CD4-positive, alpha-beta memory T cell (primary cell): ENCODE measurements around the gene RBBP4. TPM values are rescaled to one million over a fixed set of nuclear protein-coding genes. Genes with fewer than 3 reads are reported as not detected.

Experiments
- CTCF ChIA-PET: fragments of 350-600 bp; sonication (Branson Sonifier 250); formaldehyde crosslinking; loops from one replicate; lab custom pipeline; 2021; ENCODE audit warnings: inconsistent platforms; ENCODE audit not compliant: partially characterized antibody; lab: Charles Lee
- POLR2A ChIA-PET: fragments of 350-600 bp; sonication (Branson Sonifier 250); formaldehyde crosslinking; loops from one replicate; lab custom pipeline; 2021; ENCODE audit not compliant: partially characterized antibody; lab: Charles Lee
- DNase-seq, 5 donors: peaks; one replicate each; pipeline versions ENCODE4 v3.0.0 to v3.0.0-alpha.2; 2020 to 2022; ENCODE audit warnings: mixed read lengths in 1 of 5
- H3K27ac ChIP-seq: one replicate; pipeline ENCODE4 v1.7.0; 2013; ENCODE audit warnings: low read depth, low read length
- H3K27me3 ChIP-seq: 2 replicates; pipeline ENCODE4 v1.7.0; 2013; ENCODE audit warnings: mild to moderate bottlenecking, low read length, moderate library complexity; ENCODE audit not compliant: insufficient read depth
- H3K36me3 ChIP-seq: 2 replicates; pipeline ENCODE4 v1.7.0; 2013; ENCODE audit warnings: mild to moderate bottlenecking, low read length, moderate library complexity; ENCODE audit not compliant: insufficient read depth
- H3K4me1 ChIP-seq: 2 replicates; pipeline ENCODE4 v1.7.0; 2013; ENCODE audit warnings: mild to moderate bottlenecking, low read length, moderate library complexity; ENCODE audit not compliant: insufficient read depth
- H3K4me3 ChIP-seq, 2 donors: one replicate each; pipeline ENCODE4 v1.7.0; 2013; ENCODE audit warnings: low read length in 2 of 2, mild to moderate bottlenecking in 1 of 2
- H3K9me3 ChIP-seq, 2 donors: one replicate each; pipeline ENCODE4 v1.7.0; 2013; ENCODE audit warnings: low read length in 2 of 2, control low read depth in 1 of 2; ENCODE audit not compliant: control insufficient read depth in 1 of 2
- H3K27ac Mint-ChIP-seq, 7 donors: one replicate each; pipeline ENCODE4 v1.8.0; 2020 to 2021; ENCODE audit warnings: mixed read lengths in 7 of 7, mild to moderate bottlenecking in 6 of 7, inconsistent platforms in 3 of 7, moderate library complexity in 3 of 7
- H3K27me3 Mint-ChIP-seq, 2 donors: one replicate each; pipeline ENCODE4 v1.8.0; 2020 to 2021; ENCODE audit warnings: mixed read lengths in 2 of 2
- H3K36me3 Mint-ChIP-seq, 2 donors: one replicate each; pipeline ENCODE4 v1.8.0; 2020 to 2021; ENCODE audit warnings: mixed read lengths in 2 of 2, inconsistent platforms in 1 of 2, mild to moderate bottlenecking in 1 of 2
- H3K4me1 Mint-ChIP-seq, 4 donors: one replicate each; pipeline ENCODE4 v1.8.0; 2020 to 2021; ENCODE audit warnings: mixed read lengths in 4 of 4, mild to moderate bottlenecking in 1 of 4
- H3K4me3 Mint-ChIP-seq, 8 donors: one replicate each; pipeline ENCODE4 v1.8.0; 2020 to 2021; ENCODE audit warnings: mixed read lengths in 8 of 8, mild to moderate bottlenecking in 7 of 8, moderate library complexity in 6 of 8, inconsistent platforms in 3 of 8
- H3K9me3 Mint-ChIP-seq, 8 donors: one replicate each; pipeline ENCODE4 v1.8.0; 2020 to 2021; ENCODE audit warnings: mixed read lengths in 8 of 8, mild to moderate bottlenecking in 5 of 8, inconsistent platforms in 3 of 8, moderate library complexity in 1 of 8
- intact Hi-C: fragments of 100-400 bp; cut with micrococcal nuclease; formaldehyde crosslinking; loops from one replicate; pipeline ENCODE4 v1.15.1; 2023
- polyA plus RNA-seq, 2 donors: library from polyadenylated mRNA; unstranded; fragments of 300-500 nt; fragmentation: Illumina TruSeq; gene quantifications; one replicate each; pipeline ENCODE4 v1.2.3, GENCODE V29; 2021
- total RNA-seq, 2 experiments: library from RNA; stranded (reverse); gene quantifications; one replicate each; pipeline ENCODE4 v1.2.3, GENCODE V29; 2021

RBBP4 gene
- total and polyA plus RNA-seq, 4 experiments from 2014 or later, result 185 to 374 (median 216) TPM

DNA sequence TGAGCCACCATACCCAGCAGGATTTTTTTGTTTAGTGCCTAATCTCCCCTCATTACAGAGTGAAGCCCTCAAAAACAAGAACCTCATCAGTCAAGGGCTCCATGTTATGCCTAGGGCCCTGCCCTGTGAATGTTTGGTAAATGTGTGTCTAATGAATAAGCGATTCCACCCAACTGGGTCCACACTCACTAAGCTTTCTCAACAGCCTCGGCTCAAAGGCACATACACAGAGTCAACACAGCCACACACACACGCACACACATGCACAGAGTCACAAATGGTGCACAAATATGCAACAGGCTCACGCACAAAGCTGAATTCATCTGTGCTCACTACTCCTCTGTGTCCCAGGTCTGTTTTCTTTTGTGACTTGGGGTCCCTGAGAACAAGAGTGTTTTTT lies 63.3 kb downstream of the RBBP4 start:
- Histone ChIP-seq H3K9me3 (no peaks in the 10 kb centered on the region), H3K4me1 (peaks cover 15% of the 10 kb centered on the region), H3K27ac (no peak overlapping the region), H3K27me3 (no peaks in the 10 kb centered on the region), H3K4me3 (no peak overlapping the region), H3K36me3 (no peaks in the 10 kb centered on the region)
- ChIA-PET POLR2A (no interaction called here), CTCF (interaction anchor here (0.6 to 8.5 kb wide), 6 partner anchors 8 to 563 kb away, joined by 3 to 184 read pairs (median 12); no protein-coding TSS in a partner anchor)
- Mint-ChIP-seq H3K4me1 (peaks cover 3 to 17% (median 7%) of the 10 kb centered on the region in 4 donors), H3K4me3 (no peak overlapping the region), H3K9me3 (no peaks in the 10 kb centered on the region), H3K27ac (no peak overlapping the region), H3K36me3 (no peaks in the 10 kb centered on the region), H3K27me3 (peaks cover 0 to 2% of the 10 kb centered on the region in 2 donors)
- intact Hi-C loops, result loop anchor here (5.0 kb wide), 1 partner anchor 373 kb away; no protein-coding TSS in a partner anchor
- DNase-seq, result no peak

DNA sequence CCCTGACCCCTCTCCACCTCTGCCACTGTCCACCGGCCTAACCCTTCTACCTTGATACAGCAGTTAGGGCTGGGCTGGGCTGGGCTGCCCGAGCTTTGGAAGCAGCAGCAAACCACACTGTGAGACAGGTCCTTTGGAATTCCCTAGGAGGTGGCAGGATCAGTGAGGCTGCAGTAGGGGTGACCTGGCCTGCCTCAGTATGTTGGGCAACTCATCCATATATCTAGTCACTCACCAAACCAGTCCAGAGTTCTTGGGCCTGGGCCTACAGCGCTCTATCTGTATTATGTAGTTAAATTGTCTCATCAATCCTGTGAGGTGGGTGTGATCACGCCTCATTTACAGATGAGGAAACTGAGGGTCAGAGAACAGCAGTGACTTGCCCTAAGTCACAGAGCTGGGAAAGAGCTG lies 64.9 kb downstream of the RBBP4 start:
- Histone ChIP-seq H3K9me3 (no peaks in the 10 kb centered on the region), H3K27ac (no peak overlapping the region), H3K4me1 (peaks cover 15% of the 10 kb centered on the region), H3K36me3 (no peaks in the 10 kb centered on the region), H3K4me3 (no peak overlapping the region), H3K27me3 (no peaks in the 10 kb centered on the region)
- Mint-ChIP-seq H3K27me3 (peaks cover 0 to 2% of the 10 kb centered on the region in 2 donors), H3K9me3 (no peaks in the 10 kb centered on the region), H3K4me1 (peaks cover 3 to 17% (median 7%) of the 10 kb centered on the region in 4 donors), H3K27ac (peak overlapping the region in 1 of 7 donors; percentile 36), H3K4me3 (peak overlapping the region in 1 of 8 donors; percentile 35), H3K36me3 (no peaks in the 10 kb centered on the region)
- intact Hi-C loops, result no loop called here
- CTCF ChIA-PET, result interaction anchor here (1.0 to 8.5 kb wide), 2 partner anchors 10 to 58 kb away, joined by 3 to 184 read pairs; no protein-coding TSS in a partner anchor
- no peak for DNase-seq
- POLR2A ChIA-PET, result interaction anchor here (0.6 kb wide), 1 partner anchor 73 kb away, joined by 4 read pairs; no protein-coding TSS in a partner anchor

DNA sequence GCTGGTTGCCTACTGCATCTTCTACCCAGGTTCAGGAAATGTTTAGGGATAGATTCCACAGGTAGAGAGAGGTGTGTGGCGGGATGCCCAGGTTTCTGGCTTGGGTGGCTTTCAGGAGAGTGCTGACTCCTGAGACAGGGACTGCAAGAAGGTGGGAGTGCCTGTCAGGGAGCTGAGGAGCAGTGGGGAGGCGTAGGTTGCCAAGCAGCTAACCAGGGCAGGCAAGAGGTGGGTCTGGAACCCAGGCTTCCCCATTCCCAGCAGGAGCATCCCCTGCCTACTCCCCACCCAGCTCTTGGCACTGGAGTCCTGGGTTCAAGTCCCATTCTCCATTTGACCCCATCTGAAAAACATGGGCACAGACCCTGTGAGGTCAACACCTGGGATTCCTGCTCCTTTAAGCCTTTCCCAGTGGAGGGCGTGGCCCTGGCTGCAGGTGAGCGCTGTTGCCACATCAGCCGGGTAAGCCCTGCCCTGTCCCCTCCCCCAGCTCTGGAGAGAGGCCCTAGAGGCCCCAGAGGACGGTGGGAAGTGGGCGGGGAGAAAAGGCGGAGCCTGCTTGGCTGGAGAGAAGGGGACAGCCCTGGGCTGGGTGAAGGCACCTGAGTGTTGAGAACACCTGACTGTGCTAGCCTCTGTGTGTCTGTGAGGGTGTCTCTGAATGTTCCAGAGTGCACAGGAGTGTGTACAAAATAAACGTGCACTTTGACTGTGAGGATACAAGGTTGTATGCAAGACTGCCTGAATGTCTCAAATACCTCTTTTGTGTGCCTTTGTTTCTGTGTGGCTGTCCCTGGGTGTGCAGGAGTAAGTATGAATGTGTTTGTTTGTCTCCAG lies 65.5 kb downstream of the RBBP4 start:
- H3K27ac Mint-ChIP-seq, result peak overlapping the region in 1 of 7 donors; percentile 36
- peak overlapping the region in 2 of 8 donors; percentile 35 to 45 for H3K4me3 Mint-ChIP-seq
- peaks cover 3 to 17% (median 7%) of the 10 kb centered on the region in 4 donors for H3K4me1 Mint-ChIP-seq
- intact Hi-C loops, result no loop called here
- ChIA-PET CTCF (interaction anchor here (1.0 to 8.5 kb wide), 2 partner anchors 10 to 58 kb away, joined by 3 to 184 read pairs; no protein-coding TSS in a partner anchor), POLR2A (no interaction called here)
- no peaks in the 10 kb centered on the region for H3K27me3 ChIP-seq
- H3K9me3 Mint-ChIP-seq, result no peaks in the 10 kb centered on the region
- peaks cover 15% of the 10 kb centered on the region for H3K4me1 ChIP-seq
- peak in 4 of 5 donors; percentile 18 to 28 (median 24) for DNase-seq
- no peak overlapping the region for H3K4me3 ChIP-seq
- peaks cover 0 to 2% of the 10 kb centered on the region in 2 donors for H3K27me3 Mint-ChIP-seq
- H3K27ac ChIP-seq, result no peak overlapping the region
- no peaks in the 10 kb centered on the region for H3K36me3 Mint-ChIP-seq
- H3K36me3 ChIP-seq, result no peaks in the 10 kb centered on the region
- no peaks in the 10 kb centered on the region for H3K9me3 ChIP-seq

DNA sequence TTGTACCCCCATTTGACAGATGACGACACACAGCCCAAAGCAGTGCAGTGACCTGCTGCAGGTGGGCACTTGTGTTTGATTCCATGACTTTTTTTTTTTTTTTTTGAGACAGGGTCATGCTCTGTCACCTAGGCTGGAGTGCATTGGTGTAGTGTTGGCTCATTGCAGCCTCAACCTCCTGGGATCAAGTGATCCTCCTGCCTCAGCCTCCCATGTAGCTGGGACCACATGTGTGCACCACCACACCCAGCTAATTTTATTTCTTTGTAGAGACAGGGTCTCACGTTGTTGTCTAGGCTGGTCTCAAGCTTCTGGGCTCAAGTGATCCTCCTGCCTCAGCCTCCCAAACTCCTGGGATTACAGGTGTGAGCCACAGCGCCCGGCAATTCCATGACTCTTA lies 66.5 kb downstream of the RBBP4 start:
- Mint-ChIP-seq H3K27ac (no peak overlapping the region), H3K27me3 (peaks cover 2 to 3% of the 10 kb centered on the region in 2 donors), H3K4me1 (peaks cover 3 to 17% (median 6%) of the 10 kb centered on the region in 4 donors), H3K36me3 (no peaks in the 10 kb centered on the region), H3K4me3 (no peak overlapping the region), H3K9me3 (no peaks in the 10 kb centered on the region)
- no peaks in the 10 kb centered on the region for H3K9me3 ChIP-seq
- no peak overlapping the region for H3K4me3 ChIP-seq
- CTCF ChIA-PET, result interaction anchor here (1.2 to 8.5 kb wide), 2 partner anchors 51 to 57 kb away, joined by 3 to 184 read pairs; no protein-coding TSS in a partner anchor
- no peaks in the 10 kb centered on the region for H3K36me3 ChIP-seq
- H3K27ac ChIP-seq, result no peak overlapping the region
- DNase-seq, result no peak
- POLR2A ChIA-PET, result no interaction called here
- no peaks in the 10 kb centered on the region for H3K27me3 ChIP-seq
- intact Hi-C loops, result no loop called here
- H3K4me1 ChIP-seq, result peaks cover 9% of the 10 kb centered on the region

DNA sequence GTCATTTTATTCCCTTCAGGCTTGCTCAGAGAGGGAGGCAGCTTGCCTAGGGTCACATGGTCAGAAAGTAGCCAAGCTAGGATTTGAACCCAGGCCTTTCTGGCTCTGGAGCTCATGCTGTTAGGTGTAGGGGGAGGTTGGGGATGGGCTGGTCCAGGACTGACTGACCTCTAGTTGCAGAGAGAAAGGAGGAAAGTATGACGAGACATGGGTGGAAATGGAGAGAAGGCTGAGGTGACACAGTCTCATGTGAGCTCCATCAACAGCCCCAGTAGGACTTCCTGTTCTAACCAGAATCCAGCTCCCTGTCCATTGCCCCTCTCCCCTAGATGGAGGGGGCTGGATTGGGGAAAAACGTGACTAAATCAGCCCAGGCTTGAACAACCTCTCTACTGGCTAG lies 67.0 kb downstream of the RBBP4 start:
- DNase-seq, result no peak
- intact Hi-C loops, result no loop called here
- Histone ChIP-seq H3K27ac (no peak overlapping the region), H3K4me1 (peaks cover 7% of the 10 kb centered on the region), H3K36me3 (no peaks in the 10 kb centered on the region), H3K9me3 (no peaks in the 10 kb centered on the region), H3K4me3 (no peak overlapping the region), H3K27me3 (no peaks in the 10 kb centered on the region)
- H3K27me3 Mint-ChIP-seq, result peaks cover 2 to 3% of the 10 kb centered on the region in 2 donors
- no peak overlapping the region for H3K27ac Mint-ChIP-seq
- CTCF ChIA-PET, result interaction anchor here (1.2 to 8.5 kb wide), 2 partner anchors 51 to 56 kb away, joined by 3 to 184 read pairs; no protein-coding TSS in a partner anchor
- POLR2A ChIA-PET, result no interaction called here
- no peaks in the 10 kb centered on the region for H3K9me3 Mint-ChIP-seq
- no peaks in the 10 kb centered on the region for H3K36me3 Mint-ChIP-seq
- H3K4me1 Mint-ChIP-seq, result peaks cover 3 to 17% (median 6%) of the 10 kb centered on the region in 4 donors
- no peak overlapping the region for H3K4me3 Mint-ChIP-seq

DNA sequence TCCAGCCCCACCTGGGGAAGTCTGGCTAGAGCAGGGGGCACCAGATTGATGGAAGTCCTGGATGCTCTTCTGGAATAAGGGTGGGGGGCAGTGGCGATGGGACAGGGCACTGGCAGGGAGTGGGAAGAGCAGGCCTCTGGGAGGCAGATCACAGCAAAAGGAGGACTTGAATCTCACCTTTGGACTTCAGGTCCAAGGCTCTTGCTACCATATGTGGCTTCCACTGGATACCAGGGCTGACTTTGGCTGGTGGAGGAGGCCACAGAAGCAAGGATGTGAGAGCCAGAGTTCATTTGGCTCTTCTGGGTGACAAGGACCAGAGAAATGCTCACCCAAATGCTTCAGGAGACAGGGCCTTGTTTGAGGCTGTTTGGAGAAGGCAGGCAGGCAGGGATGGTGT lies 67.5 kb downstream of the RBBP4 start:
- H3K4me1 Mint-ChIP-seq, result peaks cover 3 to 13% (median 5%) of the 10 kb centered on the region in 4 donors
- H3K4me3 Mint-ChIP-seq, result no peak overlapping the region
- Histone ChIP-seq H3K4me3 (no peak overlapping the region), H3K27ac (no peak overlapping the region), H3K4me1 (peaks cover 7% of the 10 kb centered on the region), H3K36me3 (no peaks in the 10 kb centered on the region), H3K9me3 (no peaks in the 10 kb centered on the region), H3K27me3 (no peaks in the 10 kb centered on the region)
- H3K27ac Mint-ChIP-seq, result no peak overlapping the region
- POLR2A ChIA-PET, result no interaction called here
- no peaks in the 10 kb centered on the region for H3K9me3 Mint-ChIP-seq
- CTCF ChIA-PET, result interaction anchor here (1.2 to 8.5 kb wide), 2 partner anchors 50 to 56 kb away, joined by 3 to 184 read pairs; no protein-coding TSS in a partner anchor
- DNase-seq, result no peak
- intact Hi-C loops, result no loop called here
- peaks cover 2 to 3% of the 10 kb centered on the region in 2 donors for H3K27me3 Mint-ChIP-seq
- H3K36me3 Mint-ChIP-seq, result no peaks in the 10 kb centered on the region

DNA sequence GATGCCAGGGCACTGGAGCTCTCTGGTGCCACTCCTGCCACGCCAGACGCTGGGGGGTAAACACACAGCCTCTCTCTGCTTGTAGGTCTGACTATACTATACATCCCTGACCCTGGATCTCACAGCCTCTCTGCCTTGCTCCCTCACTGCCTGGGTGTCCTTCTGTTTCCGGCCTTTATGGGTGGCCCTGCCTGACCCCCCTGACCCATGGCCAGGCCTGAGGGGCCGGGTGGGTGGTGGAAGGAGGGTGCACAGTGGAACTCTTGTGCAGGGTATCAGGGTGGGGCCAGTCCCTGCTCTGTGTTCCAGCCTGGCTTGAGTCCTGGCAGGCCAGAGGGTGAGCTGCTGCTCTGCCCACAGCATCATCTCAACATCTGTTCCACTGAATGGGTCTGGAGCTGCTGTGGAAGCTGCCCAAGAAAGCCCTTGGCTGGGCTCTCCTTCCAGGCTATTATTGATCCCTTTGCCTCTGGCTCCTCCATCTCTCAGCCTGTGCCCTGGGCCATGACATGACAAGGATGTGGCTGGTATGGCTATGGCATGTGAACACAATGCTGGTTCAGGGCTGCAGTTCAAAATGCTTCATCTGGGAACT lies 68.8 kb downstream of the RBBP4 start:
- Histone ChIP-seq H3K27me3 (no peaks in the 10 kb centered on the region), H3K4me3 (no peak overlapping the region), H3K4me1 (peaks cover 8% of the 10 kb centered on the region), H3K9me3 (no peaks in the 10 kb centered on the region), H3K27ac (no peak overlapping the region), H3K36me3 (no peaks in the 10 kb centered on the region)
- CTCF ChIA-PET, result interaction anchor here (0.6 kb wide), 1 partner anchor 20 kb away, joined by 3 read pairs; no protein-coding TSS in a partner anchor
- Mint-ChIP-seq H3K27me3 (peaks cover 3 to 5% of the 10 kb centered on the region in 2 donors), H3K4me1 (peaks cover 3 to 13% (median 5%) of the 10 kb centered on the region in 4 donors), H3K9me3 (no peaks in the 10 kb centered on the region), H3K36me3 (no peaks in the 10 kb centered on the region), H3K27ac (no peak overlapping the region), H3K4me3 (no peak overlapping the region)
- POLR2A ChIA-PET, result no interaction called here
- intact Hi-C loops, result no loop called here
- DNase-seq, result no peak
